D721Med (cell line): Measurements from ENCODE around the gene CALY.
"Not testable (repeated sequence)": the region's sequence is repeated elsewhere in the genome, so short reads cannot be mapped to it uniquely, and the experiment has no call there.

Source experiments
- DNase-seq: peaks from one replicate; pipeline ENCODE4 v3.0.0; 2011; ENCODE audit warnings: low spot score; ENCODE audit not compliant: insufficient read length
- FAIRE-seq: peaks from 2 replicates; lab custom pipeline; 2011; peaks lifted over from hg19 to GRCh38; lab: Jason Lieb, UNC
- CTCF ChIP-seq: IDR thresholded peaks from 2 replicates; pipeline ENCODE4 v1.5.1; 2012; ENCODE audit warnings: mild to moderate bottlenecking, control low read depth; ENCODE audit not compliant: insufficient read depth; ENCODE audit errors: missing control alignments

CALY gene

GRCh38 chr10:133379152-133379800 lies 42.6 kb upstream of the CALY start, which contains the start of gene PAOX:
Gene PAOX, plus strand, starts transcription at chr10:133379262. Its CDS starts 55 bp downstream, at chr10:133379317.
- no peak for TF ChIP-seq CTCF
- DNase-seq (no peak), FAIRE-seq (no peak)

GRCh38 chr10:133378251-133379096 lies 41.8 kb upstream of the CALY start:
- DNase-seq = no peak
- TF ChIP-seq CTCF = no peak
- no peak for FAIRE-seq

GRCh38 chr10:133377818-133378250 lies 41.1 kb upstream of the CALY start:
- no peak for TF ChIP-seq CTCF

GRCh38 chr10:133377025-133377817 lies 40.5 kb upstream of the CALY start:
- FAIRE-seq (no peak), DNase-seq (no peak)
- no peak for TF ChIP-seq CTCF

More at GRCh38 chr10:133377818-133378250, 41.1 kb upstream of the CALY start:
- no peak for FAIRE-seq
- DNase-seq = no peak

- DNase-seq, FAIRE-seq: not testable (repeated sequence)
Observed at GRCh38 chr10:133376183-133376582, 39.5 kb upstream of the CALY start.

- FAIRE-seq (no peak), DNase-seq (no peak)
- no peak for TF ChIP-seq CTCF
Observed at GRCh38 chr10:133375357-133376115, 38.8 kb upstream of the CALY start.
